Measurements from ENCODE around the gene EPO.

The EPO gene

DNA sequence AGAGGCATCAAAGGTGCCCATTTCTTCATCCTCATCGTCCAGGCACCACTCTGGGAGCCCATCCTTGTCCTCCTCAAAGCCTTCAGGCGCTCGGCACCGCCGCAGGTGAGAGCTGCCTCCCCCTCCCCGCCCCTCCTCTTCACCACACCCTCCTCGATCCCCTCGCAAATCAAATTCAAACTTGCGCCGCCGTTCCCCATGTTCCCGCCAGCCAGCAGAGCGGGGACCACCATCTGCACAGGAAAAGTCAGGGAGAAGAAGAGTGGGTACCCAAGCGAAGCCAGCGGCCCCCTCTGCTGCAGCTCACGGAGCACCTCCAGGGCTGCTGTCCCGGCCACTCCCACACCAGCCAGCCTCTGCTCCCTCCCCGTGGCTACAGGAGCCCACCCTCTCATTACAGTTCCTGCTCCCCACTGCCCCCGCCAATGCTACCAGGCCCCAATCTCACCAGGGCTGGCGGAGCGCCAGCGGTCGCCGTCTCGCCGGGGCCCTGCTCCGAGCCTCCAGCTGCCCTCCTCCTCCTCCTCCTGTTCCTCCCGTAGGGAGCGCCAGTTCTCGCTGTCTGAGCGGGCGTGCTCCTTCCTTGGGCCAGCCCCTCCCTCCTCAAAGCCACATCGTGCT, 34.0 kb upstream of the EPO start:
- Histone ChIP-seq H3K9me3 (ENCODE audit: low read depth, low read length) (no peaks in the 10 kb centered on the region), H3K9ac (ENCODE audit: insufficient read length) (no peak overlapping the region), H3K36me3 (ENCODE audit: insufficient read depth, low read length) (peaks cover 82% of the 10 kb centered on the region), H3K27ac (no peak overlapping the region), H3K4me3 (no peak overlapping the region)
- no peak for TF ChIP-seq POLR2AphosphoS5 (IDR thresholded peaks at IDR 0.05; ENCODE audit: borderline replicate concordance, low read depth, low read length)
- no peak for TF ChIP-seq EZH2 (IDR thresholded peaks at IDR 0.05)
- TF ChIP-seq FOXP2 (optimal IDR thresholded peaks at IDR 0.05; ENCODE audit: control extremely low read depth, extremely low read length, insufficient read depth), result no peak
- DNase-seq (ENCODE audit: low read depth, low spot score), result no peak

- Histone ChIP-seq H3K9ac (ENCODE audit: insufficient read length) (no peak overlapping the region), H3K9me3 (ENCODE audit: low read depth, low read length) (no peaks in the 10 kb centered on the region), H3K27ac (no peak overlapping the region), H3K36me3 (ENCODE audit: insufficient read depth, low read length) (peaks cover 79% of the 10 kb centered on the region), H3K4me3 (no peak overlapping the region)
- TF ChIP-seq FOXP2 (optimal IDR thresholded peaks at IDR 0.05; ENCODE audit: control extremely low read depth, extremely low read length, insufficient read depth) (no peak), POLR2AphosphoS5 (IDR thresholded peaks at IDR 0.05; ENCODE audit: borderline replicate concordance, low read depth, low read length) (no peak), EZH2 (IDR thresholded peaks at IDR 0.05) (no peak)
- DNase-seq (ENCODE audit: low read depth, low spot score), result no peak
Measured at GRCh38 chr7:100686822-100687211, 33.5 kb upstream of the EPO start.

- no peak overlapping the region for H3K27ac ChIP-seq
- no peak for DNase-seq (ENCODE audit: low read depth, low spot score)
- H3K36me3 ChIP-seq (ENCODE audit: insufficient read depth, low read length), result peaks cover 74% of the 10 kb centered on the region
- no peaks in the 10 kb centered on the region for H3K9me3 ChIP-seq (ENCODE audit: low read depth, low read length)
- H3K4me3 ChIP-seq, result no peak overlapping the region
- TF ChIP-seq EZH2 (IDR thresholded peaks at IDR 0.05), result no peak
- TF ChIP-seq POLR2AphosphoS5 (IDR thresholded peaks at IDR 0.05; ENCODE audit: borderline replicate concordance, low read depth, low read length), result no peak
- TF ChIP-seq FOXP2 (optimal IDR thresholded peaks at IDR 0.05; ENCODE audit: control extremely low read depth, extremely low read length, insufficient read depth), result no peak
- H3K9ac ChIP-seq (ENCODE audit: insufficient read length), result no peak overlapping the region
Measured at GRCh38 chr7:100687261-100687660, 33.0 kb upstream of the EPO start.

DNA sequence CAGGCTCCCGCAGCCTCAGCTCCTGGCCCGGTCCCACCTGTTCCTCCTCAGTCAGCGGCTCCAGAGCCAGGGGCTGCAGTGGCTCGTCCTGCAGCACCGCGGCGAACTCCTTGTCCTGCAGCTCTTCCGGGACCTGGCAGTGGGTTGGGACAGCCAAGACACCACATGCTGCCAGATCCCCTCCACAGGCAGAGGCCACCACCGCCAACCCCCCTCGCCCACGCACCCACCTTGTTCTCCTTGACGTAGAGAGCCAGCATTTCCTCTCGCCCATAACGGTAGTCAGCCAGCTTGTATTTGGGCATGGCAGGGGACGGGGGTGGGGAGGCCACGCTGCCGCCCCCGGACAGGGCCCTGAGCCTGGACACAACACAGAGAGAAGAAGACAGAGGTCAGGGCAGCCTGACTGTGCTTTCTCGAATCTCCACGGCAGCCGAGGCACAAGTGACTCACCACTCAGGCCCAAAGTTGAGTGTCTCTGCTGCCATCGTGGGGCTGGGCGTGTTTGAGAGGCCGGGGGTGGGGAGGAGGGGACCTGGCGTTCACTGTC, 32.4 kb upstream of the EPO start:
- TF ChIP-seq POLR2AphosphoS5 (IDR thresholded peaks at IDR 0.05; ENCODE audit: borderline replicate concordance, low read depth, low read length) (no peak; the same call in 1 of the 2 replicates), FOXP2 (optimal IDR thresholded peaks at IDR 0.05; ENCODE audit: control extremely low read depth, extremely low read length, insufficient read depth) (no peak), EZH2 (IDR thresholded peaks at IDR 0.05) (no peak)
- peaks cover 69% of the 10 kb centered on the region for H3K36me3 ChIP-seq (ENCODE audit: insufficient read depth, low read length)
- no peak for DNase-seq (ENCODE audit: low read depth, low spot score)
- no peak overlapping the region for H3K9ac ChIP-seq (ENCODE audit: insufficient read length)
- H3K9me3 ChIP-seq (ENCODE audit: low read depth, low read length), result no peaks in the 10 kb centered on the region
- no peak overlapping the region for H3K4me3 ChIP-seq
- H3K27ac ChIP-seq, result no peak overlapping the region

- Histone ChIP-seq H3K9me3 (ENCODE audit: low read depth, low read length) (no peaks in the 10 kb centered on the region), H3K9ac (ENCODE audit: insufficient read length) (no peak overlapping the region), H3K27ac (no peak overlapping the region)
Measured at GRCh38 chr7:100688326-100688860, 31.9 kb upstream of the EPO start.

GRCh38 chr7:100689230-100690135, 30.8 kb upstream of the EPO start:
- Histone ChIP-seq H3K9me3 (ENCODE audit: low read depth, low read length) (no peaks in the 10 kb centered on the region), H3K36me3 (ENCODE audit: insufficient read depth, low read length) (peaks cover 53% of the 10 kb centered on the region), H3K27ac (no peak overlapping the region), H3K4me3 (no peak overlapping the region), H3K9ac (ENCODE audit: insufficient read length) (peak overlapping the region; percentile 33)
- TF ChIP-seq FOXP2 (optimal IDR thresholded peaks at IDR 0.05; ENCODE audit: control extremely low read depth, extremely low read length, insufficient read depth), result no peak
- no peak for TF ChIP-seq EZH2 (IDR thresholded peaks at IDR 0.05)
- no peak for TF ChIP-seq POLR2AphosphoS5 (IDR thresholded peaks at IDR 0.05; ENCODE audit: borderline replicate concordance, low read depth, low read length)
- DNase-seq (ENCODE audit: low read depth, low spot score), result no peak

More at GRCh38 chr7:100688326-100688860, 31.9 kb upstream of the EPO start:
- TF ChIP-seq EZH2 (IDR thresholded peaks at IDR 0.05), result no peak
- no peak for TF ChIP-seq FOXP2 (optimal IDR thresholded peaks at IDR 0.05; ENCODE audit: control extremely low read depth, extremely low read length, insufficient read depth)
- no peak for TF ChIP-seq POLR2AphosphoS5 (IDR thresholded peaks at IDR 0.05; ENCODE audit: borderline replicate concordance, low read depth, low read length)
- no peak overlapping the region for H3K4me3 ChIP-seq
- H3K36me3 ChIP-seq (ENCODE audit: insufficient read depth, low read length), result peaks cover 63% of the 10 kb centered on the region
- no peak for DNase-seq (ENCODE audit: low read depth, low spot score)

GRCh38 chr7:100691676-100692577, 28.3 kb upstream of the EPO start:
- DNase-seq (ENCODE audit: low read depth, low spot score), result no peak
- H3K36me3 ChIP-seq (ENCODE audit: insufficient read depth, low read length), result peaks cover 31% of the 10 kb centered on the region
- peak overlapping the region; percentile 92 for H3K4me3 ChIP-seq
- peak overlapping the region; percentile 95 for H3K9ac ChIP-seq (ENCODE audit: insufficient read length)
- TF ChIP-seq FOXP2 (optimal IDR thresholded peaks at IDR 0.05; ENCODE audit: control extremely low read depth, extremely low read length, insufficient read depth) (no peak), EZH2 (IDR thresholded peaks at IDR 0.05) (no peak), POLR2AphosphoS5 (IDR thresholded peaks at IDR 0.05; ENCODE audit: borderline replicate concordance, low read depth, low read length) (peak; percentile 16; the same call in 1 of the 2 replicates)
- H3K27ac ChIP-seq, result peak overlapping the region; percentile 68
- H3K9me3 ChIP-seq (ENCODE audit: low read depth, low read length), result no peaks in the 10 kb centered on the region

Measured in SK-N-MC (cell line).